Gastroesophageal sphincter (tissue), 4 donors: ENCODE measurements around the gene RNF175. TPM values are rescaled to one million over a fixed set of nuclear protein-coding genes. Genes with fewer than 3 reads are reported as not detected.

Source experiments
- ATAC-seq: fragments of 150-250 bp; one replicate; pipeline ENCODE4 v1.9.1; 2016; ENCODE audit warnings: mild to moderate bottlenecking, moderate library complexity
- H3K27ac ChIP-seq, 4 donors: fragments of 200-600 bp; sonication (generic) in 3 of 4; 1 replicate in 3 of 4; 2 replicates in 1 of 4; pipeline ENCODE4 v1.5.1; 2016 to 2019
- H3K27me3 ChIP-seq: fragments of 200-600 bp; sonication (generic); one replicate; pipeline ENCODE4 v1.5.1; 2019
- H3K36me3 ChIP-seq, 2 donors: fragments of 200-600 bp; sonication (generic); one replicate each; pipeline ENCODE4 v1.5.1; 2019; ENCODE audit warnings: control low read depth in 1 of 2
- H3K4me1 ChIP-seq, 3 donors: fragments of 200-600 bp; sonication (generic); 1 replicate in 2 of 3; 2 replicates in 1 of 3; pipeline ENCODE4 v1.5.1; 2016 to 2019; ENCODE audit warnings: control low read depth in 2 of 3
- H3K4me3 ChIP-seq, 2 donors: fragments of 200-600 bp; sonication (generic); one replicate each; pipeline ENCODE4 v1.5.1; 2019; ENCODE audit warnings: mild to moderate bottlenecking in 1 of 2, moderate library complexity in 1 of 2
- H3K9me3 ChIP-seq, 3 donors: fragments of 200-600 bp; sonication (generic); one replicate each; pipeline ENCODE4 v1.5.1; 2017 to 2019; ENCODE audit warnings: control low read depth in 2 of 3
- CTCF ChIP-seq, 4 experiments: fragments of 200-600 bp in 2 of 4; fragments of 450-650 bp in 2 of 4; sonication (generic) in 1 of 4; IDR thresholded peaks; one replicate each; pipeline ENCODE4 v1.5.1; 2017 to 2019; ENCODE audit warnings: antibody characterized with exemption in 4 of 4, mild to moderate bottlenecking in 2 of 4, moderate library complexity in 2 of 4
- EP300 ChIP-seq: sonication (generic); formaldehyde crosslinking; IDR thresholded peaks from one replicate; pipeline ENCODE4 v1.6.1; 2017; ENCODE audit warnings: antibody characterized with exemption, mild to moderate bottlenecking
- POLR2A ChIP-seq, 2 donors: fragments of 450-650 bp; IDR thresholded peaks; one replicate each; pipeline ENCODE4 v1.6.1; 2017; ENCODE audit warnings: antibody characterized with exemption in 2 of 2, mild to moderate bottlenecking in 2 of 2, moderate library complexity in 1 of 2
- POLR2AphosphoS5 ChIP-seq: sonication (generic); formaldehyde crosslinking; IDR thresholded peaks from one replicate; pipeline ENCODE4 v1.6.1; 2017; ENCODE audit warnings: antibody characterized with exemption
- WGBS, 2 donors: methylation state at CpG; one replicate each; pipeline ENCODE4 v1.1.5; 2018; ENCODE audit warnings: low coverage in 1 of 2; 5-methylcytosine and 5-hydroxymethylcytosine counted together
- total RNA-seq, 4 donors: library from RNA; depleted of rRNA; stranded (reverse); fragments of >200 nt; gene quantifications; one replicate each; pipeline ENCODE4 v1.1.0, GENCODE V29; 2016

RNF175 gene
- total RNA-seq, 4 donors from 2014 or later = 0.16 to 0.89 (median 0.67) TPM; not detected in 1

- no peak overlapping the region for H3K27ac ChIP-seq
- no peaks in the 10 kb centered on the region for H3K36me3 ChIP-seq
- WGBS, 2 donors = 59 to 86% methylated on average over 2 of the region's 4 CpGs
- no peaks in the 10 kb centered on the region for H3K9me3 ChIP-seq
- H3K4me1 ChIP-seq = no peaks in the 10 kb centered on the region
- peaks cover 4% of the 10 kb centered on the region for H3K27me3 ChIP-seq
- TF ChIP-seq POLR2AphosphoS5 (no peak), POLR2A (IDR thresholded peaks at IDR 0.05) (no peak), EP300 (no peak), CTCF (IDR thresholded peaks at IDR 0.05) (no peak)
- H3K4me3 ChIP-seq = no peak overlapping the region
- ATAC-seq = no peak
Measured at GRCh38 chr4:153728660-153729059, 31.2 kb downstream of the RNF175 start.

DNA sequence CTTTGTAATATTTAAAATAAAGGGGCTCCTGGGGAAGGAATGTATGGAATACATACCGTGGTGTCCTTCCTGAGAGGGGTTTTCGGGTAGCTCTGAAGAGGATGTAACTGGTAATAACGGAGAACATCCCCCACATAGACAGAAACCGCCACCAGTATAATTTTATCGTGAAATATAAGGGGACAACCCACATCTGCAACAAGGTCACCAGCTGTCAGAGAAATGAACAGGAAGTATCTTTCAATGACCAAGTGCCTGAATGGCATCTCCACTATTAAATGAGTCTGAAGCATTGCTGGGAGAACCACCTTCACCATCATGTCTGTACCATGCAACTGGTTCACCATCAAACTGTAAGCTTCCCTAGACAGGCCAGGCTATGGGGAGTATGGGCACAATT is 31.7 kb downstream of the RNF175 start:
- WGBS, 2 donors = 92 to 100% methylated on average over 1 to 5 of the region's 5 CpGs
- TF ChIP-seq EP300 (no peak), CTCF (IDR thresholded peaks at IDR 0.05) (no peak), POLR2A (IDR thresholded peaks at IDR 0.05) (no peak), POLR2AphosphoS5 (no peak)

DNA sequence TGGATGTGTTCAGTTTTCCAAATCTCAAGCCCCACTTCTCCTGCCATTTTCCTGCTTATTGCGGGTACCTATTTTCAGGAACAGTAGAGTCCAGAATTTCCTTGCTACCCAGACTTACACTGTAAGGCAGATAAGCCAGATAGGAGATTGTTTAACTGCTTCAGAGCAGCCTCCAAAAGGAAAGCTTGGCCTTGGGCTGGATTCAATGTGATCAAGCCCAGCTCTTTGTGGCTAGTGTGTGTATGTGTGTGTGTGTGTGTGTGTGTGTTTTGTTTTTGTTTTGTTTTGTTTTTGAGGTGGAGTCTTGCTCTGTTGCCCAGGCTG is 34.0 kb downstream of the RNF175 start:
- no peak for ATAC-seq
- Histone ChIP-seq H3K4me3 (no peak overlapping the region), H3K4me1 (no peaks in the 10 kb centered on the region), H3K9me3 (no peaks in the 10 kb centered on the region), H3K36me3 (no peaks in the 10 kb centered on the region), H3K27ac (no peak overlapping the region), H3K27me3 (peaks cover 5% of the 10 kb centered on the region)
- WGBS, 2 donors = 100% methylated on average over 1 of the region's 1 CpG; no CpG with 5 or more reads in 1 of the 2 donors
- TF ChIP-seq POLR2AphosphoS5 = no peak
- TF ChIP-seq EP300 = no peak
- TF ChIP-seq POLR2A (IDR thresholded peaks at IDR 0.05) = no peak

More for the DNA sequence above, 31.7 kb downstream of the RNF175 start:
- no peaks in the 10 kb centered on the region for H3K4me1 ChIP-seq
- no peak overlapping the region for H3K27ac ChIP-seq
- peaks cover 5% of the 10 kb centered on the region for H3K27me3 ChIP-seq
- no peaks in the 10 kb centered on the region for H3K36me3 ChIP-seq
- H3K4me3 ChIP-seq = no peak overlapping the region
- H3K9me3 ChIP-seq = no peaks in the 10 kb centered on the region
- no peak for ATAC-seq

DNA sequence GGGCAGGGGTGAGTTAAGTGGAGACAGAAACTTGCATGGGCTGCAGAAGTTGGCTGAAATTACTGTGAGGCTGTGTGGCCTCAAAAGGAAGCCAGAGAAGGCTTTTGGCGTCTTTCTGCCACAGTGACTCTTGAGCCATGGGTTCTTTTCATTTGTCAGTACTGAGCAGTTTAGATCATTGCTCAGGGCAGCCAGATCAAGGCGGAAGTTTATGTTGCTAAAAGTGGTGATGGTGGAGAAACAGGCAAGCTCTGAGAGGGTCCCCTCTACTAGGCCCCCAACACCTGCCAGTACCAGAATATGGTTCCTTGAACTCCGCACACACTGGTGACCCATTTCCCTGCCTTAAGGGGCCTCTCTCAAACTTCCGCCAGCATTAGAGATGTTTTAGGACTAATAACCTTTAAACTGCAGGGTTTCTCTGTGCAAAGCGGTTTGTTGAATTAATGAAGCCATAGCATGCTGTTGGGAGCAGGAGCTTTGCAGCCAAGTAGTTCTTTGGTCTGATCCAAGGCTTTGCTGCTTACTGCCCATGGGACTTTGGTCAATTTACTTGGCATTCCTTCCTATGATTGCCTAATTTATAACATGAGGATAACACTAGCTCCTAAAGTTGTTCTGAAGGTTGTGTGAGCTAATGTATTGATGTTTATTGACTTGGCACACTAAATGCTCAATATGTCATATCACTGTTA is 34.5 kb downstream of the RNF175 start:
- 85% methylated on average over 4 of the region's 5 CpGs; no CpG with 5 or more reads in 1 of the 2 donors for WGBS, 2 donors
- Histone ChIP-seq H3K27ac (no peak overlapping the region), H3K4me3 (no peak overlapping the region), H3K36me3 (no peaks in the 10 kb centered on the region), H3K4me1 (no peaks in the 10 kb centered on the region), H3K27me3 (peaks cover 5% of the 10 kb centered on the region), H3K9me3 (no peaks in the 10 kb centered on the region)
- TF ChIP-seq CTCF (IDR thresholded peaks at IDR 0.05) (no peak), EP300 (no peak), POLR2AphosphoS5 (no peak), POLR2A (IDR thresholded peaks at IDR 0.05) (no peak)
- ATAC-seq = no peak

GRCh38 chr4:153724606-153725005 is 35.2 kb downstream of the RNF175 start:
- H3K27ac ChIP-seq = no peak overlapping the region
- no CpG with 5 or more reads among the region's 5 CpGs for WGBS, 2 donors
- TF ChIP-seq POLR2AphosphoS5 (no peak), EP300 (no peak), POLR2A (IDR thresholded peaks at IDR 0.05) (no peak), CTCF (IDR thresholded peaks at IDR 0.05) (no peak)
- no peak overlapping the region for H3K4me3 ChIP-seq
- H3K27me3 ChIP-seq = peaks cover 5% of the 10 kb centered on the region
- H3K36me3 ChIP-seq = no peaks in the 10 kb centered on the region
- no peaks in the 10 kb centered on the region for H3K4me1 ChIP-seq
- no peak for ATAC-seq
- no peaks in the 10 kb centered on the region for H3K9me3 ChIP-seq
